Left ventricle myocardium inferior (tissue), 1 donor: ENCODE measurements around the gene ELP4. TPM values are rescaled to one million over a fixed set of nuclear protein-coding genes. Genes with fewer than 3 reads are reported as not detected.
"Not testable (repeated sequence)": the region's sequence is repeated elsewhere in the genome, so short reads cannot be mapped to it uniquely, and the experiment has no call there.

Experiments
- DNase-seq: peaks from one replicate; pipeline ENCODE4 v3.0.0-alpha.2; 2020
- H3K27ac ChIP-seq: fragments of 200-600 bp; replicated peaks from 2 replicates; pipeline ENCODE4 v1.8.0; 2021
- H3K27me3 ChIP-seq: fragments of 200-600 bp; 2 replicates; pipeline ENCODE4 v1.8.0; 2021; ENCODE audit warnings: low read depth
- H3K36me3 ChIP-seq: fragments of 200-600 bp; 2 replicates; pipeline ENCODE4 v1.8.0; 2021
- H3K4me1 ChIP-seq: fragments of 200-600 bp; 2 replicates; pipeline ENCODE4 v1.8.0; 2021
- H3K4me3 ChIP-seq: fragments of 200-600 bp; 2 replicates; pipeline ENCODE4 v1.8.0; 2021; ENCODE audit warnings: mild to moderate bottlenecking, moderate library complexity
- H3K9me3 ChIP-seq: fragments of 200-600 bp; replicated peaks from 2 replicates; pipeline ENCODE4 v1.8.0; 2021
- intact Hi-C: fragments of 100-400 bp; cut with micrococcal nuclease; formaldehyde crosslinking; loops from one replicate; pipeline ENCODE4 v1.11.0; 2022
- total RNA-seq: library from RNA; stranded (reverse); fragmentation: NEBNext Ultra II Directional; extraction: Animal tissue kit (Norgen Biotek cat#: 25700); gene quantifications from one replicate; pipeline ENCODE4 v1.2.1, GENCODE V29; 2021
- TF ChIP-seq, protein P1 (sequence below): fragments of 200-600 bp; IDR thresholded peaks from 2 replicates; pipeline ENCODE4 v1.8.0; 2021; ENCODE audit warnings: antibody characterized with exemption, mild to moderate bottlenecking, borderline replicate concordance
- donor health status: DM: no; HTN: yes; CAD: no; lungs with severe emphysema.

ELP4 gene
- total RNA-seq, 1 donor from 2014 or later: 13.6 TPM

GRCh38 chr11:31542862-31543261 is 33.3 kb downstream of the ELP4 start:
- Histone ChIP-seq H3K4me3 (no peak overlapping the region), H3K27ac (no peak overlapping the region), H3K36me3 (peaks cover 49% of the 10 kb centered on the region), H3K9me3 (no peaks in the 10 kb centered on the region), H3K4me1 (no peaks in the 10 kb centered on the region), H3K27me3 (no peaks in the 10 kb centered on the region)
- intact Hi-C loops: no loop called here
- no peak for DNase-seq
- TF ChIP-seq, protein P1, sequence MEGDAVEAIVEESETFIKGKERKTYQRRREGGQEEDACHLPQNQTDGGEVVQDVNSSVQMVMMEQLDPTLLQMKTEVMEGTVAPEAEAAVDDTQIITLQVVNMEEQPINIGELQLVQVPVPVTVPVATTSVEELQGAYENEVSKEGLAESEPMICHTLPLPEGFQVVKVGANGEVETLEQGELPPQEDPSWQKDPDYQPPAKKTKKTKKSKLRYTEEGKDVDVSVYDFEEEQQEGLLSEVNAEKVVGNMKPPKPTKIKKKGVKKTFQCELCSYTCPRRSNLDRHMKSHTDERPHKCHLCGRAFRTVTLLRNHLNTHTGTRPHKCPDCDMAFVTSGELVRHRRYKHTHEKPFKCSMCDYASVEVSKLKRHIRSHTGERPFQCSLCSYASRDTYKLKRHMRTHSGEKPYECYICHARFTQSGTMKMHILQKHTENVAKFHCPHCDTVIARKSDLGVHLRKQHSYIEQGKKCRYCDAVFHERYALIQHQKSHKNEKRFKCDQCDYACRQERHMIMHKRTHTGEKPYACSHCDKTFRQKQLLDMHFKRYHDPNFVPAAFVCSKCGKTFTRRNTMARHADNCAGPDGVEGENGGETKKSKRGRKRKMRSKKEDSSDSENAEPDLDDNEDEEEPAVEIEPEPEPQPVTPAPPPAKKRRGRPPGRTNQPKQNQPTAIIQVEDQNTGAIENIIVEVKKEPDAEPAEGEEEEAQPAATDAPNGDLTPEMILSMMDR: no peak

- Histone ChIP-seq H3K4me3 (no peak overlapping the region), H3K27ac (no peak overlapping the region), H3K4me1 (peaks cover 13% of the 10 kb centered on the region), H3K36me3 (no peaks in the 10 kb centered on the region), H3K9me3 (no peaks in the 10 kb centered on the region), H3K27me3 (no peaks in the 10 kb centered on the region)
- DNase-seq: no peak
- TF ChIP-seq, protein P1: no peak
- intact Hi-C loops: no loop called here
Measured at GRCh38 chr11:31555938-31556337, 46.4 kb downstream of the ELP4 start.

DNA sequence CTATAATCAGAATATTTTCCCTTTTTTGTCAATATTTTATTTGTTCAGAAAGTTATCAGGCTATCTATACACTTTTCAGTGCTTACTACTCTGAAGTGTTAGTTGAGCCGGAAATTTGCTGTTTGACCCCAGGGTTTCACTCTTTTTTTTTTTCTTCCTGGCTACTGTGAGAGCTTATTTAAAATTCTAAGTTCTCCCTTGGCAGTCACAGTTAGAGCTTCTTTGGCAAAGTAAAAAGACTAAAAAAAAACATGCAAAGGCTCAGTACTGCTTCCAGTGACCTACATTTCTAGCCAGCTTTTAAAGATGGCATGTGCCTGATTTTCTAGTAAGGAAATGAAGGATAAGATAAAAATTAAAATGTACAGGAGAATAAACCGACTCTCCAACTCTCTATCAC is 48.4 kb downstream of the ELP4 start:
- Histone ChIP-seq H3K4me3 (no peak overlapping the region), H3K36me3 (no peaks in the 10 kb centered on the region), H3K4me1 (peaks cover 13% of the 10 kb centered on the region), H3K9me3 (no peaks in the 10 kb centered on the region), H3K27ac (no peak overlapping the region), H3K27me3 (no peaks in the 10 kb centered on the region)
- intact Hi-C loops: no loop called here
- DNase-seq: no peak
- TF ChIP-seq, protein P1: no peak

GRCh38 chr11:31560842-31561476 is 51.4 kb downstream of the ELP4 start:
- H3K9me3 ChIP-seq: peaks cover 10% of the 10 kb centered on the region
- H3K27ac ChIP-seq: no peak overlapping the region
- intact Hi-C loops: no loop called here
- TF ChIP-seq, protein P1: no peak
- H3K27me3 ChIP-seq: no peaks in the 10 kb centered on the region
- DNase-seq: no peak
- H3K4me1 ChIP-seq: peaks cover 13% of the 10 kb centered on the region
- H3K36me3 ChIP-seq: no peaks in the 10 kb centered on the region
- no peak overlapping the region for H3K4me3 ChIP-seq

DNA sequence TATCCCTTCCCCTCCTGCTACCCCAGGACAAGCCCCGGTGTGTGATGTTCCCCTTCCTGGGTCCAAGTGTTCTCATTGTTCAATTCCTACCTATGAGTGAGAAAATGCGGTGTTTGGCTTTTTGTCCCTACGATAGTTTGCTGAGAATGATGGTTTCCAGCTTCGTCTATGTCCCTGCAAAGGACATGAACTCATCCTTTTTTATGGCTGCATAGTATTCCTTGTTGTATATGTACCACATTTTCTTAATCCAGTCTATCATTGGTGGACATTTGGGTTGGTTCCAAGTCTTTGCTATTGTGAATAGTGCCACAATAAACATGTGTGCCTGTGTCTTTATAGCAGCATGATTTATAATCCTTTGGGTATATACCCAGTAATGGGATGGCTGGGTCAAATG is 55.0 kb downstream of the ELP4 start:
- H3K36me3 ChIP-seq, DNase-seq, H3K27ac ChIP-seq, intact Hi-C loops, H3K4me3 ChIP-seq, H3K4me1 ChIP-seq, H3K27me3 ChIP-seq: not testable (repeated sequence)
- H3K9me3 ChIP-seq: peaks cover 17% of the 10 kb centered on the region

DNA sequence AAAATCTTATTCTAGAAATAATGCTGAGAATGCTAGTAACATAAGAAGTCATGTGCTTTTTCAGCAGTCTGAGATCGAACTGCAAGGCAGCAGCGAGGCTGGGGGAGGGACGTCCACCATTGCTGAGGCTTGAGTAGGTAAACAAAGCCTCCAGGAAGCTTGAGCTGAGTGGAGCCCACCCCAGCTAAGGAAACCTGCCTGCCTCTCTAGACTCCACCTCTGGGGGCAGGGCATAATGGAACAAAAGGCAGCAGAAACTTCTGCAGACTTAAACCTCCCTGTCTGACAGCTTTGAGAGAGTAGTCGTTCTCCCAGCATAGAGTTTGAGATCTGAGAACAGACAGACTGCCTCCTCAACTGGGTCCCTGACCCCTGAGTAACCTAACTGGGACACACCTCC is 64.6 kb downstream of the ELP4 start:
- H3K4me1 ChIP-seq, H3K27me3 ChIP-seq, DNase-seq: not testable (repeated sequence)

GRCh38 chr11:31575764-31576163 is 66.2 kb downstream of the ELP4 start:
- H3K36me3 ChIP-seq, H3K27me3 ChIP-seq, H3K27ac ChIP-seq, H3K4me1 ChIP-seq, intact Hi-C loops, H3K4me3 ChIP-seq, DNase-seq: not testable (repeated sequence)
- H3K9me3 ChIP-seq: peaks cover 33% of the 10 kb centered on the region

More for the DNA sequence above, 64.6 kb downstream of the ELP4 start:
- H3K36me3 ChIP-seq, H3K4me3 ChIP-seq, intact Hi-C loops, H3K27ac ChIP-seq: not testable (repeated sequence)
- H3K9me3 ChIP-seq: peaks cover 24% of the 10 kb centered on the region

- H3K27ac ChIP-seq, H3K27me3 ChIP-seq, intact Hi-C loops, H3K4me1 ChIP-seq, H3K36me3 ChIP-seq, H3K4me3 ChIP-seq, DNase-seq: not testable (repeated sequence)
- peaks cover 33% of the 10 kb centered on the region for H3K9me3 ChIP-seq
Measured at GRCh38 chr11:31579412-31579811, 69.8 kb downstream of the ELP4 start.
